CD4-positive, alpha-beta memory T cell (primary cell): ENCODE results near the gene MPRIP. TPM values are rescaled to one million over a fixed set of nuclear protein-coding genes. Genes with fewer than 3 reads are reported as not detected.

Source experiments
- CTCF ChIA-PET: fragments of 350-600 bp; sonication (Branson Sonifier 250); formaldehyde crosslinking; loops from one replicate; lab custom pipeline; 2021; ENCODE audit warnings: inconsistent platforms; ENCODE audit not compliant: partially characterized antibody; lab: Charles Lee
- POLR2A ChIA-PET: fragments of 350-600 bp; sonication (Branson Sonifier 250); formaldehyde crosslinking; loops from one replicate; lab custom pipeline; 2021; ENCODE audit not compliant: partially characterized antibody; lab: Charles Lee
- DNase-seq, 5 donors: peaks; one replicate each; pipeline versions ENCODE4 v3.0.0 to v3.0.0-alpha.2; 2020 to 2022; ENCODE audit warnings: mixed read lengths in 1 of 5
- H3K27ac ChIP-seq: one replicate; pipeline ENCODE4 v1.7.0; 2013; ENCODE audit warnings: low read depth, low read length
- H3K27me3 ChIP-seq: 2 replicates; pipeline ENCODE4 v1.7.0; 2013; ENCODE audit warnings: mild to moderate bottlenecking, low read length, moderate library complexity; ENCODE audit not compliant: insufficient read depth
- H3K36me3 ChIP-seq: 2 replicates; pipeline ENCODE4 v1.7.0; 2013; ENCODE audit warnings: mild to moderate bottlenecking, low read length, moderate library complexity; ENCODE audit not compliant: insufficient read depth
- H3K4me1 ChIP-seq: 2 replicates; pipeline ENCODE4 v1.7.0; 2013; ENCODE audit warnings: mild to moderate bottlenecking, low read length, moderate library complexity; ENCODE audit not compliant: insufficient read depth
- H3K4me3 ChIP-seq, 2 donors: one replicate each; pipeline ENCODE4 v1.7.0; 2013; ENCODE audit warnings: low read length in 2 of 2, mild to moderate bottlenecking in 1 of 2
- H3K9me3 ChIP-seq, 2 donors: one replicate each; pipeline ENCODE4 v1.7.0; 2013; ENCODE audit warnings: low read length in 2 of 2, control low read depth in 1 of 2; ENCODE audit not compliant: control insufficient read depth in 1 of 2
- H3K27ac Mint-ChIP-seq, 7 donors: one replicate each; pipeline ENCODE4 v1.8.0; 2020 to 2021; ENCODE audit warnings: mixed read lengths in 7 of 7, mild to moderate bottlenecking in 6 of 7, inconsistent platforms in 3 of 7, moderate library complexity in 3 of 7
- H3K27me3 Mint-ChIP-seq, 2 donors: one replicate each; pipeline ENCODE4 v1.8.0; 2020 to 2021; ENCODE audit warnings: mixed read lengths in 2 of 2
- H3K36me3 Mint-ChIP-seq, 2 donors: one replicate each; pipeline ENCODE4 v1.8.0; 2020 to 2021; ENCODE audit warnings: mixed read lengths in 2 of 2, inconsistent platforms in 1 of 2, mild to moderate bottlenecking in 1 of 2
- H3K4me1 Mint-ChIP-seq, 4 donors: one replicate each; pipeline ENCODE4 v1.8.0; 2020 to 2021; ENCODE audit warnings: mixed read lengths in 4 of 4, mild to moderate bottlenecking in 1 of 4
- H3K4me3 Mint-ChIP-seq, 8 donors: one replicate each; pipeline ENCODE4 v1.8.0; 2020 to 2021; ENCODE audit warnings: mixed read lengths in 8 of 8, mild to moderate bottlenecking in 7 of 8, moderate library complexity in 6 of 8, inconsistent platforms in 3 of 8
- H3K9me3 Mint-ChIP-seq, 8 donors: one replicate each; pipeline ENCODE4 v1.8.0; 2020 to 2021; ENCODE audit warnings: mixed read lengths in 8 of 8, mild to moderate bottlenecking in 5 of 8, inconsistent platforms in 3 of 8, moderate library complexity in 1 of 8
- intact Hi-C: fragments of 100-400 bp; cut with micrococcal nuclease; formaldehyde crosslinking; loops from one replicate; pipeline ENCODE4 v1.15.1; 2023
- polyA plus RNA-seq, 2 donors: library from polyadenylated mRNA; unstranded; fragments of 300-500 nt; fragmentation: Illumina TruSeq; gene quantifications; one replicate each; pipeline ENCODE4 v1.2.3, GENCODE V29; 2021
- total RNA-seq, 2 experiments: library from RNA; stranded (reverse); gene quantifications; one replicate each; pipeline ENCODE4 v1.2.3, GENCODE V29; 2021

Gene MPRIP
- total and polyA plus RNA-seq, 4 experiments from 2014 or later: 48.4 to 255 (median 152) TPM

DNA sequence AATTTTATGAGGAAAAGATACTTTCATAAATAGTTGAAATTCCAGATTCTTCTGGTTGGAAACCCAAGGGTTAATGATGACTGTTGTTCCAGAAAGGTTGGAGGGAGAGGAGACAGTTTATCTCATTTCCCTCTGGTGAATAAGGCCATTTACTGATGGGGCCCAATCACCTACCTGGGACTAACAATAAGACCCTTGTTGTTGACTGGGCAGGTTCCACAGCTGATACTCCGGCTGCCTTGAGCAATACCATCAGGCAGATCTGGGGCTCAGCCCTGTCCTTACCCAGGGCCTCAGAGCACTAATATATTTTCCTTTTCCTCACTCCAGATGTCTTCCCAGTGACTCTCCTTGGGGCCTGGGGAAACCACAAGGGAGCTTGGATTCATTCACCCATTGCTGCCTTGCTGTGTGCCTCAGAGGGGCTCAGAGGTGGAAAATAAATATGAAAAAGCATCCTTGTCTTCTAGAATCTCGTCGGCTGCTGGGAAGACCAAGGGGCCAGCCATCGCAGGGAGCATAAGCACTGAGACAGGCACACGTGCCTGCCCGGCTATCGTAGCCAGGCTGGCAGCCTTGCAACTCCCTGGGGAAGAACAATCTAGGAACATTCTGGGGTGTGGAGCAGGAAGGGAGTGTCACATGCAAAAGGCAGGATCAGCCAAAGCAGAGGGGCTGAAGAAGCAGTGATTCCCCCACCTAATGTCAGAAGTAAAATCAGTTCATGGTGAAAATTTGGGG, 54.4 kb downstream of the MPRIP start:
- H3K27me3 Mint-ChIP-seq: no peaks in the 10 kb centered on the region
- CTCF ChIA-PET: interaction anchor here (0.6 kb wide), 1 partner anchor 891 kb away, joined by 4 read pairs; no protein-coding TSS in a partner anchor
- POLR2A ChIA-PET: interaction anchor here (0.6 kb wide), 1 partner anchor 69 kb away, joined by 3 read pairs; no protein-coding TSS in a partner anchor

GRCh38 chr17:17097763-17098345, 55.6 kb downstream of the MPRIP start:
- Histone ChIP-seq H3K9me3 (no peaks in the 10 kb centered on the region), H3K27me3 (no peaks in the 10 kb centered on the region), H3K4me3 (no peak overlapping the region), H3K4me1 (peaks cover 4% of the 10 kb centered on the region), H3K27ac (no peak overlapping the region), H3K36me3 (no peaks in the 10 kb centered on the region)
- Mint-ChIP-seq H3K4me1 (peaks cover 11 to 23% (median 18%) of the 10 kb centered on the region in 4 donors), H3K4me3 (no peak overlapping the region), H3K27ac (peak overlapping the region in 3 of 7 donors; percentile 29 to 73 (median 67)), H3K27me3 (no peaks in the 10 kb centered on the region), H3K36me3 (peaks cover 0 to 12% of the 10 kb centered on the region in 2 donors), H3K9me3 (peaks cover 0 to 2% (median 0%) of the 10 kb centered on the region in 8 donors)
- ChIA-PET CTCF (no interaction called here), POLR2A (interaction anchor here (0.8 kb wide), 1 partner anchor 12 kb away, joined by 3 read pairs; no protein-coding TSS in a partner anchor)
- DNase-seq: no peak
- intact Hi-C loops: no loop called here

More for the DNA sequence above, 54.4 kb downstream of the MPRIP start:
- H3K4me1 ChIP-seq: peaks cover 4% of the 10 kb centered on the region
- no peak overlapping the region for H3K4me3 ChIP-seq
- no peaks in the 10 kb centered on the region for H3K27me3 ChIP-seq
- H3K4me1 Mint-ChIP-seq: peaks cover 17 to 35% (median 27%) of the 10 kb centered on the region in 4 donors
- no peaks in the 10 kb centered on the region for H3K36me3 ChIP-seq
- no peak overlapping the region for H3K27ac ChIP-seq
- DNase-seq: no peak
- intact Hi-C loops: no loop called here
- H3K4me3 Mint-ChIP-seq: no peak overlapping the region
- H3K9me3 Mint-ChIP-seq: peaks cover 0 to 2% (median 0%) of the 10 kb centered on the region in 8 donors
- H3K36me3 Mint-ChIP-seq: peaks cover 0 to 14% of the 10 kb centered on the region in 2 donors
- H3K9me3 ChIP-seq: no peaks in the 10 kb centered on the region
- peak overlapping the region in 3 of 7 donors; percentile 66 to 76 (median 70) for H3K27ac Mint-ChIP-seq

DNA sequence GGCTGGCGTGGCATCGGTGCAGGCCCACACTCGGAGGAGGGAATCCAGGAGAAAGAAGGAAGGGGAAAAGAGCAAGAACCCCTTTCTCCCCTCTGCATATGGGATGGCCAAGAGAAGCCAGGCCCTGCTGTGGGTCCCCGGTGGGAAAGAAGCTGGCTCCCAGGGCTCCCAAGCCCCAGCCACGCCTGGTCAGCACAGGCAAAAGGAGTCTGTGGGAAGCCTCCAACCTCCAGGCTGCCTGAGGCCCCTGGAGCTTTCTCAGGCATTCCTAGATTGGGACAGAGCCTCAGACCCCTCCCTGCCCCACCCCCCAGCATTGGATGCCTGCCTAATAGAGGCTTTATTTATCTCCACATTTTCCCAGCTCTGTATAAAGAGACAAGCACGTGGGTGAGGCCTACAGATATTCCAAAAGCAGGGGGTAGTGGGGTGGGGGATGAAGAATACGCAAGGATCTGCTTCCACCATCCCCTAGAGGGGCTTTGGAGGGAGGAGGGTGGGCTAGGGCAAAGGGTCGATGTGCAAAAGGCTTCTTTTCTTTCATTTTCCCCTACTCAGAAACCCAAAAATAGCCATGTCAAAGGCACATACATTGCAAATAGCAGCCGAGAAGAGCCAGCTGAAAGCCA, 56.4 kb downstream of the MPRIP start:
- H3K4me3 Mint-ChIP-seq: no peak overlapping the region
- ChIA-PET CTCF (no interaction called here), POLR2A (no interaction called here)
- H3K4me1 Mint-ChIP-seq: peaks cover 6 to 24% (median 12%) of the 10 kb centered on the region in 4 donors
- peaks cover 0 to 2% (median 0%) of the 10 kb centered on the region in 8 donors for H3K9me3 Mint-ChIP-seq
- no peaks in the 10 kb centered on the region for H3K9me3 ChIP-seq
- peak overlapping the region in 3 of 7 donors; percentile 10 to 53 (median 35) for H3K27ac Mint-ChIP-seq
- DNase-seq: no peak
- H3K27ac ChIP-seq: no peak overlapping the region
- intact Hi-C loops: no loop called here
- H3K36me3 ChIP-seq: no peaks in the 10 kb centered on the region
- no peaks in the 10 kb centered on the region for H3K27me3 Mint-ChIP-seq
- no peaks in the 10 kb centered on the region for H3K4me1 ChIP-seq
- peaks cover 0 to 14% of the 10 kb centered on the region in 2 donors for H3K36me3 Mint-ChIP-seq
- H3K27me3 ChIP-seq: no peaks in the 10 kb centered on the region
- no peak overlapping the region for H3K4me3 ChIP-seq

GRCh38 chr17:17102176-17102575, 59.9 kb downstream of the MPRIP start:
- POLR2A ChIA-PET: no interaction called here
- Mint-ChIP-seq H3K4me1 (peaks cover 12 to 42% (median 17%) of the 10 kb centered on the region in 4 donors), H3K4me3 (no peak overlapping the region), H3K36me3 (peaks cover 0 to 8% of the 10 kb centered on the region in 2 donors), H3K27me3 (no peaks in the 10 kb centered on the region), H3K27ac (peak overlapping the region in 4 of 7 donors; percentile 27 to 66 (median 54)), H3K9me3 (no peaks in the 10 kb centered on the region)
- H3K4me3 ChIP-seq: no peak overlapping the region
- H3K27me3 ChIP-seq: no peaks in the 10 kb centered on the region
- intact Hi-C loops: no loop called here
- CTCF ChIA-PET: no interaction called here
- no peaks in the 10 kb centered on the region for H3K36me3 ChIP-seq
- peaks cover 9% of the 10 kb centered on the region for H3K4me1 ChIP-seq
- H3K9me3 ChIP-seq: no peaks in the 10 kb centered on the region
- no peak overlapping the region for H3K27ac ChIP-seq
- DNase-seq: no peak

GRCh38 chr17:17103160-17103559, 60.9 kb downstream of the MPRIP start:
- Histone ChIP-seq H3K27me3 (no peaks in the 10 kb centered on the region), H3K4me1 (peaks cover 19% of the 10 kb centered on the region), H3K36me3 (no peaks in the 10 kb centered on the region), H3K9me3 (no peaks in the 10 kb centered on the region), H3K27ac (no peak overlapping the region), H3K4me3 (no peak overlapping the region)
- Mint-ChIP-seq H3K36me3 (peaks cover 0 to 8% of the 10 kb centered on the region in 2 donors), H3K27me3 (no peaks in the 10 kb centered on the region), H3K4me3 (no peak overlapping the region), H3K9me3 (no peaks in the 10 kb centered on the region), H3K27ac (peak overlapping the region; percentile 13 to 76 (median 66)), H3K4me1 (peaks cover 22 to 52% (median 26%) of the 10 kb centered on the region in 4 donors)
- POLR2A ChIA-PET: interaction anchor here (0.9 kb wide), 1 partner anchor 16 kb away, joined by 3 read pairs; no protein-coding TSS in a partner anchor
- DNase-seq: no peak
- intact Hi-C loops: no loop called here
- CTCF ChIA-PET: no interaction called here

DNA sequence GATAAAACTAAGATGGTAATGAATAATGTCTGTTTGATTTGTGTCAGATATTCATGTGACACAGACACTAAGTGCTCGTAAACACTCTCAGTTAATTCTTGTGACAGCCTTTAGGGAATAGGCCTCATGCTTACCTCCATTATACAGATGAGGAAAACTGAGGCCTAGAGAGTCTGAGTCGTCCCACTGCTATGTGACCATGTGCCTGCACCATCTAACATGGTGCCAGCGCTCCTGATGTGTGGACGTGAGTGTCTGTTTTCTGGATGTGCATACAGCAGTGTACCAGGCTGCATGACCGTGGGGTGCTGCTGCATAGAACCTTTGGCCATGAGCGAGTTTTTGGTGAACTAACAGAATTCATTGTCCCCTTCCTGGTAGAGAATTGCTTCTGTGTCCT, 61.8 kb downstream of the MPRIP start:
- Histone ChIP-seq H3K4me3 (no peak overlapping the region), H3K4me1 (peaks cover 28% of the 10 kb centered on the region), H3K36me3 (no peaks in the 10 kb centered on the region), H3K27me3 (no peaks in the 10 kb centered on the region), H3K9me3 (no peaks in the 10 kb centered on the region), H3K27ac (no peak overlapping the region)
- Mint-ChIP-seq H3K4me1 (peaks cover 29 to 61% (median 32%) of the 10 kb centered on the region in 4 donors), H3K36me3 (peaks cover 0 to 6% of the 10 kb centered on the region in 2 donors), H3K27ac (peak overlapping the region; percentile 20 to 77 (median 66)), H3K27me3 (no peaks in the 10 kb centered on the region), H3K4me3 (no peak overlapping the region), H3K9me3 (no peaks in the 10 kb centered on the region)
- no peak for DNase-seq
- intact Hi-C loops: no loop called here
- CTCF ChIA-PET: no interaction called here
- POLR2A ChIA-PET: no interaction called here

GRCh38 chr17:17104494-17104893, 62.2 kb downstream of the MPRIP start:
- H3K9me3 Mint-ChIP-seq: no peaks in the 10 kb centered on the region
- ChIA-PET CTCF (no interaction called here), POLR2A (no interaction called here)
- Histone ChIP-seq H3K27ac (no peak overlapping the region), H3K9me3 (no peaks in the 10 kb centered on the region), H3K4me1 (peaks cover 33% of the 10 kb centered on the region), H3K27me3 (no peaks in the 10 kb centered on the region), H3K4me3 (no peak overlapping the region), H3K36me3 (no peaks in the 10 kb centered on the region)
- no peaks in the 10 kb centered on the region for H3K27me3 Mint-ChIP-seq
- peak overlapping the region; percentile 43 to 92 (median 84) for H3K27ac Mint-ChIP-seq
- no peak overlapping the region for H3K4me3 Mint-ChIP-seq
- no peak for DNase-seq
- peaks cover 33 to 66% (median 37%) of the 10 kb centered on the region in 4 donors for H3K4me1 Mint-ChIP-seq
- H3K36me3 Mint-ChIP-seq: peaks cover 0 to 6% of the 10 kb centered on the region in 2 donors
- intact Hi-C loops: no loop called here
